Right cardiac atrium (tissue), 5 donors: ENCODE results near the gene PSEN2. TPM values are rescaled to one million over a fixed set of nuclear protein-coding genes. Genes with fewer than 3 reads are reported as not detected.

ENCODE experiments used
- ATAC-seq, 2 donors: fragments of 200-7000 bp; cut with Tn5 transposase; one replicate each; pipeline versions ENCODE4 v1.8.0 to v1.9.1; 2020; ENCODE audit warnings: moderate library complexity in 2 of 2, mild to moderate bottlenecking in 1 of 2
- DNase-seq, 3 donors: peaks; one replicate each; pipeline ENCODE4 v3.0.0-alpha.2; 2020
- H3K27ac ChIP-seq: one replicate; pipeline ENCODE4 v1.5.1; 2013; ENCODE audit warnings: mild to moderate bottlenecking, low read length, control low read depth, moderate library complexity
- H3K27me3 ChIP-seq: one replicate; pipeline ENCODE4 v1.6.1; 2013; ENCODE audit not compliant: control insufficient read depth, insufficient read depth
- H3K4me1 ChIP-seq: one replicate; pipeline ENCODE4 v1.6.1; 2013; ENCODE audit warnings: low read length; ENCODE audit not compliant: control insufficient read depth, insufficient read depth
- H3K4me3 ChIP-seq: one replicate; pipeline ENCODE4 v1.5.1; 2013; ENCODE audit warnings: low read length, control low read depth
- H3K9me3 ChIP-seq: one replicate; pipeline ENCODE4 v1.6.1; 2013; ENCODE audit warnings: low read length; ENCODE audit not compliant: control insufficient read depth
- WGBS: extraction: QIAGEN DNeasy Blood & Tissue Kit; methylation state at CpG from one replicate; pipeline ENCODE4 v1.1.7; 2013; 5-methylcytosine and 5-hydroxymethylcytosine counted together
- intact Hi-C, 4 donors: fragments of 100-400 bp; cut with DNase I; formaldehyde crosslinking; loops; one replicate each; pipeline versions ENCODE4 v1.11.0 to v1.14.0; 2022 to 2023
- polyA plus RNA-seq: library from polyadenylated mRNA; stranded (reverse); fragments of 200-250 nt; gene quantifications from one replicate; pipeline ENCODE4 v1.2.3, GENCODE V29; 2013
- total RNA-seq, 4 donors: library from RNA; stranded (reverse); fragmentation: NEBNext Ultra II Directional; extraction: Animal tissue kit (Norgen Biotek cat#: 25700); gene quantifications; one replicate each; pipeline ENCODE4 v1.2.1, GENCODE V29; 2021
- donor health status: healthy with polysubstance abuse.
- donor health status: DM: no; HTN: yes; CAD: no.
- donor health status: DM: no; HTN: no; CAD: no.
- donor health status: DM: no; HTN: yes; CAD: no; lungs with severe emphysema.
- donor health status: DM: yes; HTN: yes; CAD: no.

PSEN2 gene
- total and polyA plus RNA-seq, 5 donors = 15.4 to 25.8 (median 17.9) TPM

GRCh38 chr1:226893936-226894335 lies 23.5 kb downstream of the PSEN2 start:
- Histone ChIP-seq H3K4me1 (no peaks in the 10 kb centered on the region), H3K27ac (no peak overlapping the region), H3K27me3 (no peaks in the 10 kb centered on the region), H3K9me3 (no peaks in the 10 kb centered on the region), H3K4me3 (no peak overlapping the region)
- ATAC-seq (no peak), DNase-seq (no peak)
- WGBS = 90% methylated on average over 13 of the region's 13 CpGs
- intact Hi-C loops = no loop called here

GRCh38 chr1:226894826-226895225 lies 24.4 kb downstream of the PSEN2 start:
- WGBS = 96% methylated on average over 3 of the region's 3 CpGs
- Histone ChIP-seq H3K9me3 (no peaks in the 10 kb centered on the region), H3K27ac (no peak overlapping the region), H3K27me3 (no peaks in the 10 kb centered on the region), H3K4me3 (no peak overlapping the region), H3K4me1 (no peaks in the 10 kb centered on the region)
- ATAC-seq (no peak), DNase-seq (no peak)
- intact Hi-C loops = no loop called here

- Histone ChIP-seq H3K4me3 (no peak overlapping the region), H3K27me3 (no peaks in the 10 kb centered on the region), H3K27ac (no peak overlapping the region), H3K9me3 (no peaks in the 10 kb centered on the region), H3K4me1 (no peaks in the 10 kb centered on the region)
- no peak for DNase-seq
- intact Hi-C loops = no loop called here
- no peak for ATAC-seq
- 86% methylated on average over 11 of the region's 11 CpGs for whole genome bisulfite sequencing
These were observed 25.2 kb downstream of the PSEN2 start for GRCh38 chr1:226895644-226896043.

DNA sequence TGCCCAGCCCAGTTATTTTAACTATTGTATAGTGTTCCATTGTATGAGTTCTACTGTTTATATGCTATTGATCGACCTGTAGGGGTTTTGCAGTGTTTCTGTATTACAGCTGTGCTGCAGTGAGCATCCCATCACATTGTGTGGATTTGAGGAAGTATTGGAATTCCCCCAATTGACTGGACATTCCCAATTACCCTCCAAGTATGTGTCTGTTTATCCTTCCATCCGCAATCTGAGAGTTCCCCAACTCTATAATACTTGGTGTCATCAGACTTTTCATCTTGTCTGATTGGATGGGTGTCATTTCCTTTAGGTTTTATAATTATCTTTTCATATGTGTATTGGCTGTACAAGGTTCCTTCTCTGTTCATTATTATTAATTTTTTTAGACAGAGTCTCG lies 27.8 kb downstream of the PSEN2 start:
- DNase-seq (no peak), ATAC-seq (no peak)
- intact Hi-C loops = no loop called here
- no peak overlapping the region for H3K4me3 ChIP-seq
- H3K27ac ChIP-seq = no peak overlapping the region
- H3K9me3 ChIP-seq = no peaks in the 10 kb centered on the region
- H3K27me3 ChIP-seq = no peaks in the 10 kb centered on the region
- WGBS = 95% methylated on average over 3 of the region's 3 CpGs
- no peaks in the 10 kb centered on the region for H3K4me1 ChIP-seq

GRCh38 chr1:226901421-226901820 lies 31.0 kb downstream of the PSEN2 start:
- no peak overlapping the region for H3K4me3 ChIP-seq
- intact Hi-C loops = no loop called here
- H3K9me3 ChIP-seq = no peaks in the 10 kb centered on the region
- WGBS = 85% methylated on average over 4 of the region's 4 CpGs
- H3K27ac ChIP-seq = no peak overlapping the region
- no peaks in the 10 kb centered on the region for H3K27me3 ChIP-seq
- DNase-seq (no peak), ATAC-seq (no peak)
- H3K4me1 ChIP-seq = peaks cover 3% of the 10 kb centered on the region

DNA sequence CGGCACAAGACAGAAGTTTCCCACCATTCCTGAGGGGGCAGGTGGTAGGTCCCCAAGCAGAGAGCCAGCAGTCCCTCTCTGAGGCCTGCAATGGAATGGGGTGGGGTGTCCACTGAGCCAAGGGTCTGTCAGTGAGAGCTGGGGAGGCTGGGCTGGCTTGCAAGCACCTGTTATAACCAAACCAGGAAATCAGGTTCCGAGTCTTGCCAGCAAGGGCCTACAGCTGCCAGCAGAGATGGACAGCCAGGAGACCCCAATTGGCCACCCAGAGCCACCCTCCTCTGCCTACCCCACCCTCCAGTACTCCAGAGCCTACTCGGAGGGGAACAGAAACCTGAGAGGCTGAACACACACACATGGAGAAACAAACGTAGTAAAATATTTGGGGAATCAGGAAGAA lies 32.2 kb downstream of the PSEN2 start:
- Histone ChIP-seq H3K27ac (no peak overlapping the region), H3K9me3 (no peaks in the 10 kb centered on the region), H3K4me1 (peaks cover 3% of the 10 kb centered on the region), H3K4me3 (no peak overlapping the region), H3K27me3 (no peaks in the 10 kb centered on the region)
- DNase-seq (no peak), ATAC-seq (no peak)
- intact Hi-C loops = no loop called here
- WGBS = 88% methylated on average over 4 of the region's 4 CpGs

DNA sequence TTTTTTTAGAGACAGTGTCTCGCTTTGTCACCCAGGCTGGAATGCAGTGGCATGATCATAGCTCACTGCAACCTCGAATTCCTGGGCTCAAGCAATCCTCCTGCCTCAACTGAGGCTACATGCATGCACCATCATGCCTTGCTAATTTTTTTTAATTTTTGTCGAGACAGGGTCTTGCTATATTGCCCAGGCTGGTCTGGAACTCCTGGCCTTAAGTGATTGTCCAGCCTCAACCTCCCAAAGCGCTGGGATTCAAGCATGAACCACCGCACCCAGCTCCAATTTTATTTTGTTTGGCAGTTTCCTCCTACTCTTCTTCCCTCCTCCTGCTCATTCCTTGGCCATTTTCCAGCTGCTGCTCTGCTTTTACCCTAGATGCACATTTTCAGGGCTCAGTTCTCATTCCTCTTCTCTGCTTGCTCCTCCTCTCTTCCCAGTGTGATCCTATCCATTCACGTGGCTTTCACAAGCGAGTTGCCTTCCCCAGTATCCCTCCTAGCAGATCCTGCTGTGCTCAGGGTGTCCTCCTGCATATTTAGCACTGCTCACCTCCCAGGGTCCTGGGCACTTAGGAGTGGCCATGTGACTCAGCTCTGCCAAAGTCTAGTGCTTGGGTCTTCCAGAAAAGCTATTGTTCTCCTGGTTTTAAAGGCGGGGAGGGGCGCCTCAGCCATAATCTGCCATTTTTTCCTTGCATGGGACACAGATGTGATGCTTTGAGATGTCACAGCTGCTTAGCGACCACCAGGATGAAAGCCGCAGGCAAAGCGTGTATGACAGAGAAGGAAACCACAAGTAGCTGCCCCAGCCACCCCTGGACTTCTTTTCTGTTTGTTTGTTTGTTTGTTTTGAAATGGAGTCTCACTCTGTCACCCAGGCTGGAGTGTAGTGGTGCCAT lies 33.7 kb downstream of the PSEN2 start:
- intact Hi-C loops = no loop called here
- Histone ChIP-seq H3K27ac (no peak overlapping the region), H3K27me3 (no peaks in the 10 kb centered on the region), H3K4me3 (no peak overlapping the region), H3K4me1 (peaks cover 3% of the 10 kb centered on the region), H3K9me3 (no peaks in the 10 kb centered on the region)
- ATAC-seq (peak in 1 of 2 donors; percentile 36), DNase-seq (peak in 1 of 3 donors; percentile 39)
- WGBS = 66% methylated on average over 12 of the region's 12 CpGs

- 59% methylated on average over 3 of the region's 3 CpGs for whole genome bisulfite sequencing
- intact Hi-C loops = no loop called here
- H3K9me3 ChIP-seq = no peaks in the 10 kb centered on the region
- no peak for ATAC-seq
- DNase-seq = peak in 1 of 3 donors; percentile 11
- no peak overlapping the region for H3K4me3 ChIP-seq
- no peak overlapping the region for H3K27ac ChIP-seq
- no peaks in the 10 kb centered on the region for H3K27me3 ChIP-seq
- H3K4me1 ChIP-seq = peaks cover 3% of the 10 kb centered on the region
These were observed 34.4 kb downstream of the PSEN2 start for GRCh38 chr1:226904772-226905171.

DNA sequence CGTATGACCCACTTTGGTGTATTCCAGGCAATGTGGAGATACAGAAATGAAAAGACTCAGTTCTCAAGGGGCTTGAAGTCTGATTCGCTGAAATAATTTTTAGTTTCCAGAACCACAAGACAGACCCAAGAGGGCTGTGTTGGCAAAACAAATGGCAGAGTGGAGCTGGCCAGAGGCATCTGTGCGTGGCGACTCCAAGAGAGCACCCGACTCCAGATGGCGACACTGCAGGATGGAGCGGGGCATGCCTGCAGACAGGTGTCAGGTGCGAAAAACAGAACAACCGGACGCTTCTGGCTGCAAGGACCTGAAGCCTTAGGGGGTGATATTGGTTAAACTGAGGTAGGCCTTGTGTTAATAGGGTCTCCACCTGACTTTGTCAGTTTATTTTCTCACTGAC lies 38.0 kb downstream of the PSEN2 start:
- WGBS = 95% methylated on average over 10 of the region's 10 CpGs
- Histone ChIP-seq H3K4me3 (no peak overlapping the region), H3K9me3 (no peaks in the 10 kb centered on the region), H3K4me1 (peaks cover 3% of the 10 kb centered on the region), H3K27me3 (no peaks in the 10 kb centered on the region), H3K27ac (no peak overlapping the region)
- DNase-seq (no peak), ATAC-seq (no peak)
- intact Hi-C loops = no loop called here

GRCh38 chr1:226908913-226909312 lies 38.5 kb downstream of the PSEN2 start:
- H3K4me1 ChIP-seq = peaks cover 3% of the 10 kb centered on the region
- H3K9me3 ChIP-seq = no peaks in the 10 kb centered on the region
- intact Hi-C loops = no loop called here
- no peaks in the 10 kb centered on the region for H3K27me3 ChIP-seq
- ATAC-seq (no peak), DNase-seq (no peak)
- H3K4me3 ChIP-seq = no peak overlapping the region
- H3K27ac ChIP-seq = no peak overlapping the region
- 90% methylated on average over 1 of the region's 1 CpG for WGBS

- Histone ChIP-seq H3K27ac (no peak overlapping the region), H3K4me1 (no peaks in the 10 kb centered on the region), H3K9me3 (no peaks in the 10 kb centered on the region), H3K27me3 (no peaks in the 10 kb centered on the region), H3K4me3 (no peak overlapping the region)
- intact Hi-C loops = no loop called here
- 37% methylated on average over 13 of the region's 13 CpGs for WGBS
- peak; percentile 49 to 80 (median 74) for DNase-seq
- ATAC-seq = peak; percentile 77 to 83
These were observed 42.3 kb downstream of the PSEN2 start for GRCh38 chr1:226912587-226913176.
